Gastroesophageal sphincter (tissue), 4 donors: ENCODE results near the gene FRMD6. TPM values are rescaled to one million over a fixed set of nuclear protein-coding genes. Genes with fewer than 3 reads are reported as not detected.

Experiments
- ATAC-seq: fragments of 150-250 bp; one replicate; pipeline ENCODE4 v1.9.1; 2016; ENCODE audit warnings: mild to moderate bottlenecking, moderate library complexity
- H3K27ac ChIP-seq, 4 donors: fragments of 200-600 bp; sonication (generic) in 3 of 4; 1 replicate in 3 of 4; 2 replicates in 1 of 4; pipeline ENCODE4 v1.5.1; 2016 to 2019
- H3K27me3 ChIP-seq: fragments of 200-600 bp; sonication (generic); one replicate; pipeline ENCODE4 v1.5.1; 2019
- H3K36me3 ChIP-seq, 2 donors: fragments of 200-600 bp; sonication (generic); one replicate each; pipeline ENCODE4 v1.5.1; 2019; ENCODE audit warnings: control low read depth in 1 of 2
- H3K4me1 ChIP-seq, 3 donors: fragments of 200-600 bp; sonication (generic); 1 replicate in 2 of 3; 2 replicates in 1 of 3; pipeline ENCODE4 v1.5.1; 2016 to 2019; ENCODE audit warnings: control low read depth in 2 of 3
- H3K4me3 ChIP-seq, 2 donors: fragments of 200-600 bp; sonication (generic); one replicate each; pipeline ENCODE4 v1.5.1; 2019; ENCODE audit warnings: mild to moderate bottlenecking in 1 of 2, moderate library complexity in 1 of 2
- H3K9me3 ChIP-seq, 3 donors: fragments of 200-600 bp; sonication (generic); one replicate each; pipeline ENCODE4 v1.5.1; 2017 to 2019; ENCODE audit warnings: control low read depth in 2 of 3
- EP300 ChIP-seq: sonication (generic); formaldehyde crosslinking; IDR thresholded peaks from one replicate; pipeline ENCODE4 v1.6.1; 2017; ENCODE audit warnings: antibody characterized with exemption, mild to moderate bottlenecking
- POLR2A ChIP-seq, 2 donors: fragments of 450-650 bp; IDR thresholded peaks; one replicate each; pipeline ENCODE4 v1.6.1; 2017; ENCODE audit warnings: antibody characterized with exemption in 2 of 2, mild to moderate bottlenecking in 2 of 2, moderate library complexity in 1 of 2
- POLR2AphosphoS5 ChIP-seq: sonication (generic); formaldehyde crosslinking; IDR thresholded peaks from one replicate; pipeline ENCODE4 v1.6.1; 2017; ENCODE audit warnings: antibody characterized with exemption
- WGBS, 2 donors: methylation state at CpG; one replicate each; pipeline ENCODE4 v1.1.5; 2018; ENCODE audit warnings: low coverage in 1 of 2; 5-methylcytosine and 5-hydroxymethylcytosine counted together
- total RNA-seq, 4 donors: library from RNA; depleted of rRNA; stranded (reverse); fragments of >200 nt; gene quantifications; one replicate each; pipeline ENCODE4 v1.1.0, GENCODE V29; 2016
- TF ChIP-seq, protein P1 (sequence below), 4 experiments: fragments of 200-600 bp in 2 of 4; fragments of 450-650 bp in 2 of 4; sonication (generic) in 1 of 4; IDR thresholded peaks; one replicate each; pipeline ENCODE4 v1.5.1; 2017 to 2019; ENCODE audit warnings: antibody characterized with exemption in 4 of 4, mild to moderate bottlenecking in 2 of 4, moderate library complexity in 2 of 4

The FRMD6 gene
- total RNA-seq, 4 donors from 2014 or later: 42.5 to 68.6 (median 53.9) TPM

DNA sequence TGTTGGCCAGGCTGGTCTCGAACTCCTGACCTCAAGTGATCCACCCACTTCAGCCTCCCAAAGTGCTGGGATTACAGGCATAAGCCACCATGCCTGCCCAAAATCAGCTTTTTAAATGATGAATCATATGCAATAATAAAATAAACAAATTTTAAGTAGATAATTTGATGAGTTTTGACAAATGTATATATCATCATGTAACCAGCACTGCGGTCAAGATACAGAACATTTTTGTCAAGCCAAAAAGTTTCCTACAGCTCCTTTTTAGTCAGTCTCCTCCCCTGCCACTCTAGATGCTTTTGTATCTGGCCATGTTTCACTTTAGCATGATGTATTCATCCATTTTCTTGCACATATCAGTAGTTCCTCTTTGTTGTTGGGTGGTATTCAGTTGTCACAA, 17.2 kb downstream of the FRMD6 start:
- H3K36me3 ChIP-seq: no peaks in the 10 kb centered on the region
- TF ChIP-seq POLR2A (IDR thresholded peaks at IDR 0.05) (no peak), EP300 (no peak), POLR2AphosphoS5 (no peak)
- TF ChIP-seq, protein P1, sequence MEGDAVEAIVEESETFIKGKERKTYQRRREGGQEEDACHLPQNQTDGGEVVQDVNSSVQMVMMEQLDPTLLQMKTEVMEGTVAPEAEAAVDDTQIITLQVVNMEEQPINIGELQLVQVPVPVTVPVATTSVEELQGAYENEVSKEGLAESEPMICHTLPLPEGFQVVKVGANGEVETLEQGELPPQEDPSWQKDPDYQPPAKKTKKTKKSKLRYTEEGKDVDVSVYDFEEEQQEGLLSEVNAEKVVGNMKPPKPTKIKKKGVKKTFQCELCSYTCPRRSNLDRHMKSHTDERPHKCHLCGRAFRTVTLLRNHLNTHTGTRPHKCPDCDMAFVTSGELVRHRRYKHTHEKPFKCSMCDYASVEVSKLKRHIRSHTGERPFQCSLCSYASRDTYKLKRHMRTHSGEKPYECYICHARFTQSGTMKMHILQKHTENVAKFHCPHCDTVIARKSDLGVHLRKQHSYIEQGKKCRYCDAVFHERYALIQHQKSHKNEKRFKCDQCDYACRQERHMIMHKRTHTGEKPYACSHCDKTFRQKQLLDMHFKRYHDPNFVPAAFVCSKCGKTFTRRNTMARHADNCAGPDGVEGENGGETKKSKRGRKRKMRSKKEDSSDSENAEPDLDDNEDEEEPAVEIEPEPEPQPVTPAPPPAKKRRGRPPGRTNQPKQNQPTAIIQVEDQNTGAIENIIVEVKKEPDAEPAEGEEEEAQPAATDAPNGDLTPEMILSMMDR (IDR thresholded peaks at IDR 0.05): no peak
- no peak overlapping the region for H3K4me3 ChIP-seq
- no peaks in the 10 kb centered on the region for H3K27me3 ChIP-seq
- no peaks in the 10 kb centered on the region for H3K9me3 ChIP-seq
- peaks cover 0 to 36% (median 3%) of the 10 kb centered on the region in 3 donors for H3K4me1 ChIP-seq
- H3K27ac ChIP-seq: no peak overlapping the region
- no peak for ATAC-seq
- 81 to 88% methylated on average over 2 of the region's 2 CpGs for WGBS, 2 donors

DNA sequence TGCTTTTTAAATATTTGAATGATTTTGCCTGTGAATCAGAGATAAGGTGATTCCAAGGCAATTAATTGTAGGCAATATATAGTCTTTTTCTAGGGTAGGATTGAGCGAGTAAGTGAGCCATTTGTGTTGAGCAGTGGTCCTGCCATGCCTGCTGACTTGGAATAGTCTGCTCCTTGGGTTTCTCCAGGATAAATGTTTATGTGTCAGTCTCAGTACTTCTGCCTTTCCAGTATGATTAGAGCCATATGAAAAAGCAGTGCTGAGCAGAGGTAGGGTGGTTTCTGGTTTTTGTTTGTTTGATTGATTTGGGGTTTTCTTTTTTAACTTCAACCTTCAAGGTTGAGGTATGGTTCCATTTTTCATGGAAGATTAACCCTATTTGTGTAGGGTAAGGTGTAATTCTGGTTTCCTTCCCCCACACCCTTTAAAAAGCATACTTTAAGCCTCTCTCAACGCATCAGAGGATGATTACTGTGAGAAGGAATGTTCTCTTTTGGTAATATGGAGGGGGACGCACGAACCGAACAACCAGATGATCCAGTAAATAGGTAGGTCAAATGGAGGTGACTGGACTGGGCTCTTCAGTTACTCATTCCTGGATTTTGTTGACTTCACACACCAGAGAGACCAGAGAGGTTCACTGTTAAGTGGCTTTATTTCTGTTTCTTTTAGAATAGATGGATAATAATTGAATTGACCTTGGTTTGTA, 22.7 kb downstream of the FRMD6 start:
- Histone ChIP-seq H3K4me1 (peaks cover 3 to 65% (median 12%) of the 10 kb centered on the region in 3 donors), H3K27me3 (no peaks in the 10 kb centered on the region), H3K9me3 (no peaks in the 10 kb centered on the region), H3K36me3 (no peaks in the 10 kb centered on the region), H3K4me3 (no peak overlapping the region), H3K27ac (no peak overlapping the region)
- TF ChIP-seq POLR2A (IDR thresholded peaks at IDR 0.05) (no peak), POLR2AphosphoS5 (no peak), EP300 (no peak)
- TF ChIP-seq, protein P1 (IDR thresholded peaks at IDR 0.05): no peak
- ATAC-seq: no peak
- WGBS, 2 donors: 93 to 95% methylated on average over 5 of the region's 5 CpGs

DNA sequence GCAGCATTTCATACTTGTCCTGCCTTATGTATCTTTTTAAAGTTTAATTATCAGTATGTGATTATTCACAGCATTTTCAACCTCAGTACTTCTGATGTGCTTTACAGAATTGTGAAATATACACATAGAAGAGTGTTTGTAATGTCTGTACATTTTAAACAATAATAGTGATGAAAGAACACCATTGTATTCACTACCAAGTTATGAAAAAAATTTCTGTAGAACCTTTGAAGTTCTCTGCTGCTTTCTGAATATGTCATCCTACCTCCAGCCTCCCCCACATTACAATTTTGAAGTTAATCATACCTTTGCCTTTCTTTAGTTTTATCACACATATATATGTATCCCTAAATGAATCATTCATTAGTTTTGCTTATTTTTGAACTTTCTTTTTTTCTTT, 24.8 kb downstream of the FRMD6 start:
- Histone ChIP-seq H3K36me3 (no peaks in the 10 kb centered on the region), H3K27me3 (no peaks in the 10 kb centered on the region), H3K4me3 (no peak overlapping the region), H3K4me1 (peaks cover 3 to 75% (median 12%) of the 10 kb centered on the region in 3 donors), H3K27ac (peak overlapping the region in 3 of 4 donors; percentile 9 to 50 (median 36)), H3K9me3 (no peaks in the 10 kb centered on the region)
- no peak for TF ChIP-seq POLR2A (IDR thresholded peaks at IDR 0.05)
- no peak for TF ChIP-seq EP300
- TF ChIP-seq POLR2AphosphoS5: no peak
- TF ChIP-seq, protein P1 (IDR thresholded peaks at IDR 0.05): no peak
- no peak for ATAC-seq

DNA sequence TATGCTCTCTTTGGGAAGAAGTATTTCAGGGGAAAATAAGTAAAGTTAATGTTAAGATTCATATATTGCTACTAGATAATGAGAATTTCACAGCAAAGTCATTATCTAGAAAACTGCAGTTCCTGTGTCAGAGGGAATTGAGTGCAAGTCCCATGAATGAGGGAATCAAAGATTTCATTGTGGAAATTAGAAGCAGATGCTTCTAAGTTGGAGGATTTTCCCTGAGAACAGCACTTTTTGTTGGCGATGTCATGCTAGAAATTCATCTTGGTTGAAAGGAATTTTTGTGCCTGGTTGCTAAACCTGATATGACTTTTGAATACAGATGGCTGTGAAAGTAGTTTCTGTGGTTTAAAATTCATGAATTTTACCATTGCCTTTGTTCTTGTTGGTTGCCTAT, 25.6 kb downstream of the FRMD6 start:
- no peak for TF ChIP-seq EP300
- no peak for TF ChIP-seq POLR2AphosphoS5
- no peak for TF ChIP-seq POLR2A (IDR thresholded peaks at IDR 0.05)
- TF ChIP-seq, protein P1 (IDR thresholded peaks at IDR 0.05): no peak
- WGBS, 2 donors: 73% methylated on average over 1 of the region's 1 CpG; no CpG with 5 or more reads in 1 of the 2 donors
- H3K27me3 ChIP-seq: no peaks in the 10 kb centered on the region
- H3K9me3 ChIP-seq: no peaks in the 10 kb centered on the region
- ATAC-seq: peak; percentile 34
- H3K4me3 ChIP-seq: no peak overlapping the region
- H3K4me1 ChIP-seq: peaks cover 4 to 82% (median 12%) of the 10 kb centered on the region in 3 donors
- H3K27ac ChIP-seq: peak overlapping the region in 3 of 4 donors; percentile 12 to 50 (median 36)
- H3K36me3 ChIP-seq: no peaks in the 10 kb centered on the region

- no peaks in the 10 kb centered on the region for H3K36me3 ChIP-seq
- TF ChIP-seq POLR2AphosphoS5: no peak
- TF ChIP-seq POLR2A (IDR thresholded peaks at IDR 0.05): no peak
- peak overlapping the region in 3 of 4 donors; percentile 12 to 36 (median 33) for H3K27ac ChIP-seq
- WGBS, 2 donors: 74 to 89% methylated on average over 1 to 2 of the region's 2 CpGs
- peaks cover 9 to 87% (median 12%) of the 10 kb centered on the region in 3 donors for H3K4me1 ChIP-seq
- no peaks in the 10 kb centered on the region for H3K27me3 ChIP-seq
- ATAC-seq: no peak
- H3K4me3 ChIP-seq: no peak overlapping the region
- no peaks in the 10 kb centered on the region for H3K9me3 ChIP-seq
Measured at GRCh38 chr14:51677738-51678137, 26.0 kb downstream of the FRMD6 start.
